ENCODE measurements around the gene ABI3BP. TPM values are rescaled to one million over a fixed set of nuclear protein-coding genes. Genes with fewer than 3 reads are reported as not detected.

Gene ABI3BP
- total RNA-seq, 4 donors from 2014 or later: 12.3 to 57.8 (median 22.0) TPM

GRCh38 chr3:100869787-100870186, 123.4 kb downstream of the ABI3BP start:
- intact Hi-C loops (cut with DNase I; ENCODE audit: low total_unique reads): no loop called here
- WGBS, 2 donors: 32 to 37% methylated on average over 2 of the region's 2 CpGs
- no peak for TF ChIP-seq POLR2A (IDR thresholded peaks at IDR 0.05)
- no peak for TF ChIP-seq CTCF (IDR thresholded peaks at IDR 0.05)
- H3K4me3 ChIP-seq (ENCODE audit: low read depth, poor library complexity, severe bottlenecking): no peak overlapping the region
- no peak for DNase-seq (ENCODE audit: low spot score in 2 of 2)

DNA sequence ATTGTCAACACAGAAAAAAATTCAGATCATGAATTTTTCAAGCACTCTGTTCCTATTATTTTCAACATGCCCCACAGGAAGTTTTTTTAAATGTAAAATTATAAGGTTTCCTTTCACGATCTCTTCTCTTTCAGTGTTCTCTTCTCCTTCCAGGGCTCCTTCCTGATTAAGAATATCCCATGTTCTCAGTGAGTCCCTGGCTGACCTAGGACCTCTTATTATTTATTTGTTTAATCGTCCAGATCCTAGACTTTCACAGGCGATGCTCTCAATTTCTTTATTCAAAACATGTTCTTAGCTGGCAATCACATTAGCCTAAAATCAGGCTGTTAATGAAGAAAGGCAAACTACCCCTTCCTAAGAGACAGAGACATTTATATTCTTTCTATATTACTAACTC, 124.3 kb downstream of the ABI3BP start:
- 66 to 67% methylated on average over 3 of the region's 3 CpGs for WGBS, 2 donors
- intact Hi-C loops (cut with DNase I; ENCODE audit: low total_unique reads): no loop called here
- no peak overlapping the region for H3K4me3 ChIP-seq (ENCODE audit: low read depth, poor library complexity, severe bottlenecking)
- TF ChIP-seq CTCF (IDR thresholded peaks at IDR 0.05) (no peak), POLR2A (IDR thresholded peaks at IDR 0.05) (no peak)
- no peak for DNase-seq (ENCODE audit: low spot score in 2 of 2)

- no peak for TF ChIP-seq CTCF (IDR thresholded peaks at IDR 0.05)
- TF ChIP-seq POLR2A (IDR thresholded peaks at IDR 0.05): no peak
- no peak overlapping the region for H3K4me3 ChIP-seq (ENCODE audit: low read depth, poor library complexity, severe bottlenecking)
- intact Hi-C loops (cut with DNase I; ENCODE audit: low total_unique reads): no loop called here
- no peak for DNase-seq (ENCODE audit: low spot score in 2 of 2)
- 86 to 89% methylated on average over 1 of the region's 1 CpG for WGBS, 2 donors
Measured at GRCh38 chr3:100868096-100868495, 125.1 kb downstream of the ABI3BP start.

DNA sequence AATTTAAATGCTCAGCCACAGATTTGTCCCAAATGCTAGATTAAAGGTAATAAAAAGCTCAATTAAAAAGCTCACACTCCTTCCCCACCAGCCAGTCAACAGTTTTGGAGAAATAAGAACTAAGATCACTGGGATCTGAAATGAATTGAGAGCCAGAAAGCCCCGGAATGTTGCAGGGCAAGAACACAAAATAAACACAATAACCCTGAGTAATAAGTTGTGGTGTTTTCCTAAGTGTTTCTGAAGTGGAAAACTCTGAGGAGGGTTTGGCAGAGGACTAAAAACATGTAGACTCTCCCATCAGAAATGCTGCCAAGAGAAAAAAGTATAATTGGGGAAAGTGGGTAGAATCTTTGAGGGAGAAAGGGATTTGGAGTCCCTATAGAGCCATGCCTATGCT, 127.8 kb downstream of the ABI3BP start:
- intact Hi-C loops (cut with DNase I; ENCODE audit: low total_unique reads): no loop called here
- no peak overlapping the region for H3K4me3 ChIP-seq (ENCODE audit: low read depth, poor library complexity, severe bottlenecking)
- TF ChIP-seq CTCF (IDR thresholded peaks at IDR 0.05) (no peak), POLR2A (IDR thresholded peaks at IDR 0.05) (no peak)
- no peak for DNase-seq (ENCODE audit: low spot score in 2 of 2)
- WGBS, 2 donors: 6 to 28% methylated on average over 1 of the region's 1 CpG

DNA sequence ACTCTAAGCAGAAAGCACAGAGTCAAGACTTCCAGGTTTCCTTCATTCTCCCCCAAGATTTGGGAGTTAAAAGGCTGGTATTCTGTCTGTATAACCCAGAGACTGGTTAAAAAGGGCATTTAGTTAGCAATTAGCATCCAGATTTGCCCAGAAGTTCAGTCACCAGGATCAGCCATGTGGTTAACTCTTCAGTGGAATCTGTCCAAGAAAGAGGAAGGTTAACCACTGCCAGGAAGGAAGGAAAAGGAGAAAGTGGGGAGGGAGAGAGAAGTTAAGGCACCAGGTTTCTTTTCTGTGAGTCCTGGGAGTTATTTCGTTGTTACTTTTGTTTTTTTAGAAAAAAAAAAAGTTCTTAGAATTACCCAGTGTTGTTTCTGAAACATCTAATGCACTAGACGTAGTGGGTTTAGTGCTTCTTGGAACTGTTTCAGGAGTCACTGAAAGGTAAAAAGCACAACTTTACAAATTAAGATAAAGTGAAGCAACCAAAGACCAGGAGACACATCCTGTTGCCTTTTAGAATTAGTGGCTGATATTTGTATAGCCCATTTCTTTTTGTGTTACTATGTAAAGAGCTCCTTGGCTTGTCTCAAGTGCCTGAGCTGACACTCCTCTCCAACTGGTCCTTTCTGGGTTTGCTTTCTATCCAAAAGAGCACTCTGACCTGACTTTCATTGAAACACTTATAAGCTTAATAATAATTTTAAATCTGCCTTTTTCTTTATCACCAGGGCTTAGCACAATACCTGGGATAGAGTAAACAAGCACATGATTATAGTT, 128.6 kb downstream of the ABI3BP start:
- intact Hi-C loops (cut with DNase I; ENCODE audit: low total_unique reads): loop anchor here (5.0 kb wide), 1 partner anchor 1052 kb away; no protein-coding TSS in a partner anchor
- no peak for DNase-seq (ENCODE audit: low spot score in 2 of 2)
- no peak overlapping the region for H3K4me3 ChIP-seq (ENCODE audit: low read depth, poor library complexity, severe bottlenecking)
- WGBS, 2 donors: 66 to 67% methylated on average over 2 of the region's 2 CpGs
- no peak for TF ChIP-seq POLR2A (IDR thresholded peaks at IDR 0.05)
- TF ChIP-seq CTCF (IDR thresholded peaks at IDR 0.05): no peak

- H3K4me3 ChIP-seq (ENCODE audit: low read depth, poor library complexity, severe bottlenecking): no peak overlapping the region
- intact Hi-C loops (cut with DNase I; ENCODE audit: low total_unique reads): no loop called here
- DNase-seq (ENCODE audit: low spot score in 2 of 2): no peak
- no peak for TF ChIP-seq CTCF (IDR thresholded peaks at IDR 0.05)
- no peak for TF ChIP-seq POLR2A (IDR thresholded peaks at IDR 0.05)
- WGBS, 2 donors: 96 to 97% methylated on average over 2 of the region's 2 CpGs
Measured at GRCh38 chr3:100857863-100858262, 135.4 kb downstream of the ABI3BP start.
